Osteocyte (in vitro differentiated cells): ENCODE data around the gene LPAR4. TPM values are rescaled to one million over a fixed set of nuclear protein-coding genes. Genes with fewer than 3 reads are reported as not detected.

ENCODE experiments used
- DNase-seq: peaks from one replicate; pipeline ENCODE4 v3.0.0; 2021; ENCODE audit warnings: mixed read lengths; ENCODE audit not compliant: unreplicated experiment; ENCODE audit errors: extremely low spot score
- H3K27ac Mint-ChIP-seq: one replicate; pipeline ENCODE4 v1.8.0; 2021; ENCODE audit warnings: mild to moderate bottlenecking, mixed read lengths; ENCODE audit not compliant: unreplicated experiment
- H3K27me3 Mint-ChIP-seq: one replicate; pipeline ENCODE4 v1.8.0; 2021; ENCODE audit warnings: mixed read lengths; ENCODE audit not compliant: unreplicated experiment
- H3K36me3 Mint-ChIP-seq: one replicate; pipeline ENCODE4 v1.8.0; 2021; ENCODE audit warnings: mixed read lengths; ENCODE audit not compliant: unreplicated experiment
- H3K4me1 Mint-ChIP-seq: one replicate; pipeline ENCODE4 v1.8.0; 2021; ENCODE audit warnings: mixed read lengths; ENCODE audit not compliant: unreplicated experiment
- H3K4me3 Mint-ChIP-seq: one replicate; pipeline ENCODE4 v1.8.0; 2021; ENCODE audit warnings: mild to moderate bottlenecking, moderate library complexity, mixed read lengths; ENCODE audit not compliant: unreplicated experiment
- H3K9me3 Mint-ChIP-seq: one replicate; pipeline ENCODE4 v1.8.0; 2021; ENCODE audit warnings: mixed read lengths; ENCODE audit not compliant: unreplicated experiment
- CTCF ChIP-seq: fragments of 200-600 bp; sonication (generic); IDR thresholded peaks from 2 replicates; pipeline ENCODE4 v1.5.0; 2021; ENCODE audit warnings: antibody characterized with exemption, mild to moderate bottlenecking, moderate library complexity
- total RNA-seq: library from RNA; stranded (reverse); gene quantifications from 2 replicates; pipeline ENCODE4 v1.2.1, GENCODE V29; 2021

Gene LPAR4
- total RNA-seq, 1 donor from 2014 or later, result 2.4 TPM

GRCh38 chrX:78753571-78753970 is 6.1 kb downstream of the LPAR4 start:
- Mint-ChIP-seq H3K36me3 (no peaks in the 10 kb centered on the region), H3K4me3 (no peak overlapping the region), H3K4me1 (peaks cover 16% of the 10 kb centered on the region), H3K27me3 (no peaks in the 10 kb centered on the region), H3K27ac (no peak overlapping the region), H3K9me3 (no peaks in the 10 kb centered on the region)
- TF ChIP-seq CTCF, result no peak
- DNase-seq, result no peak

- no peak overlapping the region for H3K4me3 Mint-ChIP-seq
- TF ChIP-seq CTCF, result no peak
These were observed 7.4 kb downstream of the LPAR4 start for GRCh38 chrX:78754917-78755316.

DNA sequence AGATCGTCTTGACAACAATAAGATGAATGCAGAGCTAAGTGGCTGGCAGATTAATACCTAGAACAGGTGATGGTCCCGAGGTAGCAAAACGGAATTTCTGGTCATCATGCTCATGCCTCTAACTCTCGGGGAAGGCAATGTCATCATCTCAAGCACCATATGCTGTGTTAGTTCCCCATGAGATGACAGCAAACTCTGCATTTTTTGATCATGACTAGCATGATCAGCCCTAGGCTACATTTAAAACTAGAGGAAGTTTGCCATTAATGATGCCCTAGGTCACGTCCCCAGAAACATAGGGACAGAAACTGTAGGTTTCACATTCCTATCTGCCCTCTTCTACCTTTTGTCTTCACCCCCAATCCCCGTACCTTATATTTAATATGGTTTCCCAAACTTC is 11.6 kb downstream of the LPAR4 start:
- no peak for TF ChIP-seq CTCF
- no peak for DNase-seq
- H3K27me3 Mint-ChIP-seq, result no peaks in the 10 kb centered on the region
- no peaks in the 10 kb centered on the region for H3K9me3 Mint-ChIP-seq
- no peak overlapping the region for H3K27ac Mint-ChIP-seq
- H3K36me3 Mint-ChIP-seq, result no peaks in the 10 kb centered on the region
- H3K4me3 Mint-ChIP-seq, result no peak overlapping the region
- peaks cover 4% of the 10 kb centered on the region for H3K4me1 Mint-ChIP-seq

More at GRCh38 chrX:78754917-78755316, 7.4 kb downstream of the LPAR4 start:
- H3K27ac Mint-ChIP-seq, result no peak overlapping the region
- H3K36me3 Mint-ChIP-seq, result no peaks in the 10 kb centered on the region
- no peaks in the 10 kb centered on the region for H3K27me3 Mint-ChIP-seq
- no peaks in the 10 kb centered on the region for H3K9me3 Mint-ChIP-seq
- DNase-seq, result no peak
- H3K4me1 Mint-ChIP-seq, result peaks cover 12% of the 10 kb centered on the region

DNA sequence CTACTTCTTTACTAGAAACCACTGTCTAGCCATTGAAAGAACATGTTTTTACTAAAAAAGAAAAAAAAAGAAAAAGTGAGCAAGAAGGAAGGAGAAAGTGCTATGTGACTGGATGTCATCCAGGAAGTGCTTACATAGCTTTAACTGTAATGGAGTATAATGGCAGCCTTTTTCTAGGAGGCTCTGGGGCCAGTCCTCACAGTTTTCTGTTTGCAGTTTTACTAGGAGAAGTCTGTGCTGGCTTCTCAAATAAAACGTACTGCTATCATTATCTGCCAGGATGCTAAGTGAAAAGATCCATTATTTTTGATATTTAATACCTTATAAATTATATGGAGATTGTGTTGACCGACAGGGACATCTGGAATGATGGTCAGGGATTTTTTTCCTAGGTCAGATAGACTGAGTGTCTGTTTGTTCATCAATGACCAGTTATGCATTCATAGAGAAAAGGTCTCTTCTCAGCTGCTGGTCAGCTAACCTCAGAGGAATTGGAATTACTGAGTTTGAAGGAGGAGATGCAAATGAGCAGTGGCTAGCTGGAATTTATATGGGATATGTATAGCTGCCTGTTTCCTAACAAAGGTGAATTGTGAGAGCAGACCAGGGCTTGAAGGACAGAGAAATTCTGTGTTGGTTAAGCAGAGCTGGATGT is 21.7 kb downstream of the LPAR4 start:
- Mint-ChIP-seq H3K27me3 (no peaks in the 10 kb centered on the region), H3K4me3 (no peak overlapping the region), H3K36me3 (no peaks in the 10 kb centered on the region), H3K27ac (no peak overlapping the region), H3K4me1 (no peaks in the 10 kb centered on the region), H3K9me3 (peaks cover 3% of the 10 kb centered on the region)
- DNase-seq, result no peak
- no peak for TF ChIP-seq CTCF

- DNase-seq, result no peak
- no peak overlapping the region for H3K27ac Mint-ChIP-seq
- peaks cover 3% of the 10 kb centered on the region for H3K9me3 Mint-ChIP-seq
- no peak overlapping the region for H3K4me3 Mint-ChIP-seq
- no peak for TF ChIP-seq CTCF
- no peaks in the 10 kb centered on the region for H3K4me1 Mint-ChIP-seq
- no peaks in the 10 kb centered on the region for H3K27me3 Mint-ChIP-seq
- no peaks in the 10 kb centered on the region for H3K36me3 Mint-ChIP-seq
These were observed 22.4 kb downstream of the LPAR4 start for GRCh38 chrX:78769946-78770345.
